Stomach smooth muscle (tissue), 2 donors: ENCODE measurements around the gene MTERF1.
"Not testable (repeated sequence)": the region's sequence is repeated elsewhere in the genome, so short reads cannot be mapped to it uniquely, and the experiment has no call there.

Source experiments
- H3K27ac ChIP-seq: one replicate; pipeline ENCODE4 v1.7.0; 2013; ENCODE audit warnings: mild to moderate bottlenecking, low read length, inconsistent platforms
- H3K27me3 ChIP-seq, 2 donors: one replicate each; pipeline ENCODE4 v1.7.0; 2013; ENCODE audit warnings: low read length in 2 of 2; ENCODE audit not compliant: insufficient read depth in 2 of 2, control insufficient read depth in 1 of 2
- H3K36me3 ChIP-seq, 2 donors: one replicate each; pipeline ENCODE4 v1.7.0; 2013; ENCODE audit warnings: low read length in 2 of 2; ENCODE audit not compliant: control insufficient read depth in 2 of 2, insufficient read depth in 2 of 2
- H3K4me1 ChIP-seq: one replicate; pipeline ENCODE4 v1.7.0; 2013; ENCODE audit warnings: low read length; ENCODE audit not compliant: control insufficient read depth, insufficient read depth
- H3K4me3 ChIP-seq, 2 donors: one replicate each; pipeline ENCODE4 v1.7.0; 2013; ENCODE audit warnings: low read length in 2 of 2
- H3K9ac ChIP-seq, 2 donors: one replicate each; pipeline ENCODE4 v1.7.0; 2013; ENCODE audit warnings: low read length in 2 of 2, mild to moderate bottlenecking in 1 of 2
- H3K9me3 ChIP-seq, 2 donors: one replicate each; pipeline ENCODE4 v1.7.0; 2013; ENCODE audit warnings: low read length in 2 of 2; ENCODE audit not compliant: control insufficient read depth in 2 of 2
- donor health status: healthy.
- donor health status: Pancreatic carcinoma.

The MTERF1 gene

GRCh38 chr7:91899563-91899962 is 19.1 kb upstream of the MTERF1 start:
- Histone ChIP-seq H3K27me3 (no peaks in the 10 kb centered on the region), H3K9me3 (no peaks in the 10 kb centered on the region), H3K36me3 (no peaks in the 10 kb centered on the region), H3K4me3 (no peak overlapping the region), H3K9ac (no peak overlapping the region), H3K27ac (no peak overlapping the region), H3K4me1 (no peaks in the 10 kb centered on the region)

- no peak overlapping the region for H3K9ac ChIP-seq
- H3K36me3 ChIP-seq = no peaks in the 10 kb centered on the region
- H3K9me3 ChIP-seq = no peaks in the 10 kb centered on the region
- no peaks in the 10 kb centered on the region for H3K4me1 ChIP-seq
- no peak overlapping the region for H3K4me3 ChIP-seq
- H3K27ac ChIP-seq = no peak overlapping the region
- H3K27me3 ChIP-seq = no peaks in the 10 kb centered on the region
Observed at GRCh38 chr7:91898240-91898992, 17.9 kb upstream of the MTERF1 start.

GRCh38 chr7:91894781-91895480 is 14.4 kb upstream of the MTERF1 start:
- Histone ChIP-seq H3K36me3 (no peaks in the 10 kb centered on the region), H3K27ac (no peak overlapping the region), H3K9ac (no peak overlapping the region), H3K4me1 (no peaks in the 10 kb centered on the region), H3K9me3 (no peaks in the 10 kb centered on the region), H3K4me3 (no peak overlapping the region), H3K27me3 (no peaks in the 10 kb centered on the region)

- not testable (repeated sequence) for H3K27me3 ChIP-seq, H3K9me3 ChIP-seq, H3K4me3 ChIP-seq, H3K9ac ChIP-seq, H3K27ac ChIP-seq, H3K4me1 ChIP-seq, H3K36me3 ChIP-seq
Observed at GRCh38 chr7:91893699-91894098, 13.2 kb upstream of the MTERF1 start.

GRCh38 chr7:91892821-91893340 is 12.4 kb upstream of the MTERF1 start:
- Histone ChIP-seq H3K27me3 (no peaks in the 10 kb centered on the region), H3K4me1 (no peaks in the 10 kb centered on the region), H3K4me3 (no peak overlapping the region), H3K27ac (no peak overlapping the region), H3K36me3 (no peaks in the 10 kb centered on the region), H3K9me3 (no peaks in the 10 kb centered on the region), H3K9ac (no peak overlapping the region)

GRCh38 chr7:91892099-91892705 is 11.7 kb upstream of the MTERF1 start:
- H3K27ac ChIP-seq = no peak overlapping the region
- H3K36me3 ChIP-seq = no peaks in the 10 kb centered on the region
- no peak overlapping the region for H3K9ac ChIP-seq
- H3K9me3 ChIP-seq = no peaks in the 10 kb centered on the region
- no peaks in the 10 kb centered on the region for H3K4me1 ChIP-seq
- no peak overlapping the region for H3K4me3 ChIP-seq
- H3K27me3 ChIP-seq = no peaks in the 10 kb centered on the region

- H3K36me3 ChIP-seq, H3K9ac ChIP-seq, H3K4me3 ChIP-seq, H3K27ac ChIP-seq, H3K27me3 ChIP-seq, H3K4me1 ChIP-seq, H3K9me3 ChIP-seq: not testable (repeated sequence)
Observed at GRCh38 chr7:91888271-91889175, 8.0 kb upstream of the MTERF1 start.

GRCh38 chr7:91887336-91888213 is 7.1 kb upstream of the MTERF1 start:
- not testable (repeated sequence) for H3K4me1 ChIP-seq, H3K27ac ChIP-seq, H3K36me3 ChIP-seq, H3K9me3 ChIP-seq, H3K9ac ChIP-seq, H3K27me3 ChIP-seq, H3K4me3 ChIP-seq

GRCh38 chr7:91883676-91884362 is 3.3 kb upstream of the MTERF1 start:
- Histone ChIP-seq H3K27ac (no peak overlapping the region), H3K4me3 (no peak overlapping the region)

More at GRCh38 chr7:91883676-91884362, 3.3 kb upstream of the MTERF1 start:
- H3K9me3 ChIP-seq = no peaks in the 10 kb centered on the region
- no peak overlapping the region for H3K9ac ChIP-seq
- H3K36me3 ChIP-seq = no peaks in the 10 kb centered on the region
- no peaks in the 10 kb centered on the region for H3K27me3 ChIP-seq
- peaks cover 4% of the 10 kb centered on the region for H3K4me1 ChIP-seq
